Suprapubic skin (tissue), 4 donors: Measurements from ENCODE around the gene ADAMTS19. TPM values are rescaled to one million over a fixed set of nuclear protein-coding genes. Genes with fewer than 3 reads are reported as not detected.

Experiments used
- DNase-seq, 2 donors: peaks; one replicate each; pipeline ENCODE4 v3.0.0-alpha.2; 2019; ENCODE audit warnings: low spot score in 2 of 2
- H3K27ac ChIP-seq: fragments of 200-600 bp; sonication (generic); one replicate; pipeline ENCODE4 v1.5.1; 2019
- H3K27me3 ChIP-seq: fragments of 200-600 bp; sonication (generic); one replicate; pipeline ENCODE4 v1.5.1; 2019
- H3K36me3 ChIP-seq: fragments of 200-600 bp; sonication (generic); one replicate; pipeline ENCODE4 v1.5.1; 2019
- H3K4me1 ChIP-seq: fragments of 200-600 bp; sonication (generic); one replicate; pipeline ENCODE4 v1.5.1; 2019
- H3K4me3 ChIP-seq: fragments of 200-600 bp; sonication (generic); one replicate; pipeline ENCODE4 v1.5.1; 2019; ENCODE audit warnings: mild to moderate bottlenecking
- H3K9me3 ChIP-seq: fragments of 200-600 bp; sonication (generic); one replicate; pipeline ENCODE4 v1.5.1; 2019
- CTCF ChIP-seq, 2 donors: fragments of 200-600 bp in 1 of 2; fragments of 450-650 bp in 1 of 2; sonication (generic) in 1 of 2; IDR thresholded peaks; one replicate each; pipeline ENCODE4 v1.5.1; 2016 to 2019; ENCODE audit warnings: antibody characterized with exemption in 2 of 2, mild to moderate bottlenecking in 1 of 2, moderate library complexity in 1 of 2
- EP300 ChIP-seq: sonication (generic); formaldehyde crosslinking; IDR thresholded peaks from one replicate; pipeline ENCODE4 v1.6.1; 2017; ENCODE audit warnings: antibody characterized with exemption
- POLR2A ChIP-seq, 2 donors: fragments of 450-650 bp; IDR thresholded peaks; one replicate each; pipeline ENCODE4 v1.6.1; 2017; ENCODE audit warnings: antibody characterized with exemption in 2 of 2, mild to moderate bottlenecking in 2 of 2, moderate library complexity in 2 of 2
- POLR2AphosphoS5 ChIP-seq, 3 donors: sonication (generic); formaldehyde crosslinking; IDR thresholded peaks; one replicate each; pipeline ENCODE4 v1.6.1; 2017; ENCODE audit warnings: antibody characterized with exemption in 3 of 3
- WGBS: methylation state at CpG from one replicate; pipeline ENCODE4 v1.1.5; 2018; 5-methylcytosine and 5-hydroxymethylcytosine counted together
- total RNA-seq, 4 donors: library from RNA; depleted of rRNA; stranded (reverse); fragments of >200 nt; gene quantifications; one replicate each; pipeline ENCODE4 v1.1.0, GENCODE V29; 2016

Gene ADAMTS19
- total RNA-seq, 4 donors from 2014 or later, result not detected

- Histone ChIP-seq H3K27ac (no peak overlapping the region), H3K9me3 (no peaks in the 10 kb centered on the region)
- 65% methylated on average over 2 of the region's 2 CpGs for WGBS
These were observed 133.4 kb downstream of the ADAMTS19 start for GRCh38 chr5:129593525-129593924.

GRCh38 chr5:129601576-129601975, 141.5 kb downstream of the ADAMTS19 start:
- Histone ChIP-seq H3K36me3 (no peaks in the 10 kb centered on the region), H3K4me1 (no peaks in the 10 kb centered on the region), H3K4me3 (no peak overlapping the region), H3K27me3 (no peaks in the 10 kb centered on the region), H3K27ac (no peak overlapping the region), H3K9me3 (no peaks in the 10 kb centered on the region)
- no peak for DNase-seq
- no peak for TF ChIP-seq POLR2A (IDR thresholded peaks at IDR 0.05)
- no peak for TF ChIP-seq EP300
- no peak for TF ChIP-seq POLR2AphosphoS5 (IDR thresholded peaks at IDR 0.05)
- TF ChIP-seq CTCF (IDR thresholded peaks at IDR 0.05), result no peak
- 75% methylated on average over 2 of the region's 2 CpGs for WGBS

More at GRCh38 chr5:129593525-129593924, 133.4 kb downstream of the ADAMTS19 start:
- H3K4me3 ChIP-seq, result no peak overlapping the region
- H3K4me1 ChIP-seq, result no peaks in the 10 kb centered on the region
- DNase-seq, result no peak
- no peaks in the 10 kb centered on the region for H3K27me3 ChIP-seq
- no peaks in the 10 kb centered on the region for H3K36me3 ChIP-seq
- TF ChIP-seq EP300 (no peak), POLR2A (IDR thresholded peaks at IDR 0.05) (no peak), POLR2AphosphoS5 (IDR thresholded peaks at IDR 0.05) (no peak), CTCF (IDR thresholded peaks at IDR 0.05) (no peak)

- H3K27ac ChIP-seq, result no peak overlapping the region
- no peaks in the 10 kb centered on the region for H3K4me1 ChIP-seq
- H3K36me3 ChIP-seq, result no peaks in the 10 kb centered on the region
- no peak overlapping the region for H3K4me3 ChIP-seq
- no peak for TF ChIP-seq EP300
- TF ChIP-seq POLR2A (IDR thresholded peaks at IDR 0.05), result no peak
- no peak for TF ChIP-seq CTCF (IDR thresholded peaks at IDR 0.05)
- TF ChIP-seq POLR2AphosphoS5 (IDR thresholded peaks at IDR 0.05), result no peak
- 100% methylated on average over 1 of the region's 1 CpG for WGBS
- H3K9me3 ChIP-seq, result no peaks in the 10 kb centered on the region
- DNase-seq, result no peak
- no peaks in the 10 kb centered on the region for H3K27me3 ChIP-seq
These were observed 148.3 kb downstream of the ADAMTS19 start for GRCh38 chr5:129608350-129608749.

GRCh38 chr5:129609710-129610109, 149.6 kb downstream of the ADAMTS19 start:
- Histone ChIP-seq H3K27ac (no peak overlapping the region), H3K27me3 (no peaks in the 10 kb centered on the region), H3K4me3 (no peak overlapping the region), H3K4me1 (no peaks in the 10 kb centered on the region), H3K9me3 (no peaks in the 10 kb centered on the region), H3K36me3 (no peaks in the 10 kb centered on the region)
- no peak for DNase-seq
- 91% methylated on average over 1 of the region's 1 CpG for WGBS
- no peak for TF ChIP-seq EP300
- no peak for TF ChIP-seq POLR2A (IDR thresholded peaks at IDR 0.05)
- no peak for TF ChIP-seq CTCF (IDR thresholded peaks at IDR 0.05)
- TF ChIP-seq POLR2AphosphoS5 (IDR thresholded peaks at IDR 0.05), result no peak

- 37% methylated on average over 1 of the region's 1 CpG for WGBS
- Histone ChIP-seq H3K36me3 (no peaks in the 10 kb centered on the region), H3K4me1 (no peaks in the 10 kb centered on the region), H3K27ac (no peak overlapping the region), H3K9me3 (no peaks in the 10 kb centered on the region), H3K27me3 (no peaks in the 10 kb centered on the region), H3K4me3 (no peak overlapping the region)
- TF ChIP-seq POLR2AphosphoS5 (IDR thresholded peaks at IDR 0.05) (no peak), CTCF (IDR thresholded peaks at IDR 0.05) (no peak), POLR2A (IDR thresholded peaks at IDR 0.05) (no peak), EP300 (no peak)
- no peak for DNase-seq
These were observed 156.4 kb downstream of the ADAMTS19 start for GRCh38 chr5:129616517-129616916.
